Measurements from ENCODE around the gene AMZ1.
A peak's percentile ranks its signal among the peaks of the same experiment; 100 is the strongest.
"Not testable (repeated sequence)": the region's sequence is repeated elsewhere in the genome, so short reads cannot be mapped to it uniquely, and the experiment has no call there.

Gene AMZ1

DNA sequence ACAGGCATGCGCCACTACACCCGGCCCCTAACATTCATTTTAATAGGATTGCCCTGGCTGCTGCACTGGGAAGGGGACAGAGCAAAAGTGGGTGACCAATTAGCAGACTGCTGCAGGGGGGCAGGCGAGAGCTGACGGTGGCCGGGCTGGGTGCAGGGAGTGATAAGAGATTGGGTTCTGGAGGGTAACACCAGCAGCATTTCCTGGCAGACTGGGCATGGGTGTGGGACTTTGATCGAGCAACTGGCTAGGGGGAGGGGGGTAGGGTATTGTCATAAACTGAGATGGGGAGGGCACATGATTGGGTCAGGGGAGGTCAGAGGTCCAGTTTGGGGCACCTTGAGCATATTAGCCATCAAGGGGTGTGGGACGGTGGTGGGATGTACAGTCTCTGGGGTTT is 20.2 kb upstream of the AMZ1 start:
- no peak for DNase-seq (ENCODE audit: low read depth)

DNA sequence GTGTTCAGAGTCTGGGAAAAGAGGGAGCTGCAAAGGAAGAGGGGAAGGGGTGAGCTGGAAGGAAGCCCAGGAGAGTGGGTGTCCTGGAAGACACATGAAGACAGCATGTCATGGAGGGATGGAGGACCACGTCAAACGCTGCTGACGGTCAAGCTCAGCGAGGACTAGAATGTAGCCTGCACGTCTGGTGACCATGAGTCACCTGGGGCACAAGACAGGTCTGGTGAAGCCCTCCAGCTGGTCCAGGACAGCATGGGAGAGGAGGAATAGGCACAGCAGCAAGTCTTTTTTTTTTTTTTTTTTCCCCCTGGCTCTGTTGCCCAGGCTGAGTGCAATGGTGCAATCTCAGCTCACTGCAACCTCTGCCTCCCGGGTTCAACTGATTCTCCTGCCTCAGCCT is 19.6 kb upstream of the AMZ1 start:
- no peak for DNase-seq (ENCODE audit: low read depth)

DNA sequence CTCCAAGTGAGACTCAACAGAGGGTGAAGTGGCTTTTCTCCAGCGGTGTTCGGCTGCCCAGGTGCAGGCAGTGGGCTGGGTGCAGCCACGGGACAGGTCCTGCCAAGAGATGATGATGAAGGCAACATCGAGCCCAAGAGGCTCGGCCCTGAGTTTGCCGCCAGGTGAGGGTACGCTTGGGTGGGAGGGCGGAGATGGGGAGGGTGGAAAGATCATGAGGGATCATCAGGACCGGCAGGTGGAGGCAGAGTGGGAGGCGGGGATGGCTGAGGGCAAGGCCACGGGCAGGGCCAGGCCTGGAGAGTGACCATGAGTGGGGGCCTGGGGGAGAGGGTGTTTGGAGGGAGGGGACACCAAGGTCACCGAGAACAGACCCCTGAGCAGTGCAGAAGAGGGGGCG is 17.8 kb upstream of the AMZ1 start:
- DNase-seq (ENCODE audit: low read depth) = no peak

DNA sequence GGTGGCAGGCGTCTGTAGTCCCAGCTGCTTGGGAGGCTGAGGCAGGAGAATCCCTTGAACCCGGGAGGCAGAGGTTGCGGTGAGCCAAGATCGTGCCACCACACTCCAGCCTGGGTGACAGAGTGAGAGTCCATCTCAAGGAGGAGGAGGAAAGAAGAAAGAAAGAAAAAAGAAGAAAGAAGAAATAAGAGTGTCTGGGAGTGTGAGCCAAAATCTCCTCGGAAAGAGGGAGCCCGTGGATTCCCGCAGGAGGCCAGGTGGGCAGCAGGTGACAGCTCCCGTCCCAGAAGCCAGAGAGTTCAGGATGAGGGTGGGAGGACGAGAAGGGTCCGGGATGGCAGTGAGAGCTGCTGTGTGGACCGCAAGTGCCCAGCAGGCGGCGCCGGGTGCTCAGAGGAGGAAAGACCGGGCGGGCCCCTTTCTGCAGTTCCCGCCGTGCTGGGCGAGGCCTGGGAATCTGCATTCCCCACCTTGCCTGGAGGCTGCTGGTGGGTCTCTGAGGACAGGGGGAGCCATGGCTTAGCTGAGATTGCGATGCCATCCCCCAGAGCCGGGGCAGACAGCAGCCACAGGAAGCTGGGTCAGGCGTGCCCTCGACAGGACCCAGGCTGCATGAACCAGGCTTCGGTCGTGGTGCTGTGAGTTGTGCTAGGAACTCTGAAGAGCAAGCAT is 17.1 kb upstream of the AMZ1 start:
- DNase-seq (ENCODE audit: low read depth) = peak; percentile 35

DNA sequence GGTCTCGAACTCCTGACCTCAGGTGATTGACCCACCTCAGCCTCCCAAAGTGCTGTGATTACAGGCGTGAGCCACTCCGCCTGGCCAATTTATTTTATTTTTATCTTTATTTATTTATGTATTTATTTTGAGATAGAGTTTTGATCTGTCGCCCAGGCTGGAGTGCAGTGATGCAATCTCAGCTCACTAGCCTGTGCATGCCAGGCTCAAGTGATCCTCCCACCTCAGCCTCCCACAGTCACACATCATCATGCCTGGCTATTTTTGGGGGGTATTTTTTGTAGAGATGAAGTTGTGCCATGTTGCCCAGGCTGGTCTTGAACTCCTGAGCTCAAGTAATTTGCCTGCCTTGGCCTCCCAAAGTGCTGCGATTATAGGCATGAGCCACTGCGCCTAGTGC is 14.8 kb upstream of the AMZ1 start:
- not testable (repeated sequence) for DNase-seq (ENCODE audit: low read depth)

DNA sequence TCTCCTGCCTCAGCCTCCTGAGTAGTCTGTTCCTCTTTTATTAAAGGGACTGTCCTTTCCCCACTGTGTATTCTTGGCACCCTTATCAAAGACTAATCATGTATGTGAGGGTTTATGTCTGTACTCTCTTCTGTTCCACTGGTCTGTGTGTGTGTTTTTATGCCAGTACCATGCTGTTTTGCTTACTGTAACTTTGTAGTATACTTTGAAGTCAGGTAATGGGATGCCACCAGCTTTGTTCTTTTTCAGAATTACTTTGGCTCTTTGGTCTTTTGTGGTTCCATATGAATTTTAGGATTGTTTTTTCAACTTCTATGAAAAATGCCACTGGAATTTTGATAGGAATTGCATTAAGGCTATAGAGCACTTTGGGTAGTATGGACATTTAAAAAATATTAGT is 14.1 kb upstream of the AMZ1 start:
- no peak for DNase-seq (ENCODE audit: low read depth)

DNA sequence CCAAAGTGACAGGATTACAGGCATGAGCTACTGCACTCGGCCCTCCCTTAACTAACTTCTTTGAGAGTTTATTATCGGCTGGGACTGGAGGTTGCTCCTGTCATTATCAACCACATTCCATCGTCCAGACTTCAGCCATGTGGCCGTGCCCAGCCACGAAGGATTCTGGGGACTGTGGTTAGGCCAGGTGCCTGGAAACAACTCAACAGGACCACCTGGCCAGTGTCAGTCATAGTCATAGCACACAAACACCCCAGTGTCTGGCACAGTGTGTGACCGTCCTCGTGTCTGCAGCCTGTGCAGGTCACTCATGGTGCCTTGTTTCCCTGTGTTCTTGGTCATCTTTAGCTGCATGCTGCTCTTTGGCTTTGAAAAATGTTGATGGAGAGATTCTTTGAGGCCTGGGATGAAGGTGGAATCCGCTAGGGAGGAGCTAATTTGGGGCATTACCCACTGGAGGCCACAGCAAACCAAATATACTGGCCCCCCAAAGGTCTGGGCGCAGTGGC is 12.7 kb upstream of the AMZ1 start:
- no peak for DNase-seq (ENCODE audit: low read depth)

DNA sequence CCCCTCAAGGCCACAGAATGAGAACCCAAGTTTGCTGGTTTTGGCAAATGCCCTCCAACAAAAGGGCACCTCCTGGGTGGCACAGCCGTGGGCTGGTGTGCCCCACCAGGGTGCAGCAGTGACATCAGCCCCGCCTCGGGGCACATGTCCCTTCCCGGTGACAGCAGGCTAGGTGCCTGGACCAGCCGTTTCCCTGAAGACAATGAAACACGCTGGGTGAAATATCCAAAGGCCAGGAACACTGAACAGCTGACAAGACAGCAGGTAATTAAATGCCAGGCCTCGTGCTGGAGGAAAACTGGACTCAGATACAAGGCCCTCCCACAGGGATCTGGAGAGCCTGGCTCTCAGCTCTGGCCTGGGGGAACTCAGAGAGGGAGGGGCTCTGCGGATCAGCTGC is 11.4 kb upstream of the AMZ1 start:
- DNase-seq (ENCODE audit: low read depth) = not testable (repeated sequence)

DNA sequence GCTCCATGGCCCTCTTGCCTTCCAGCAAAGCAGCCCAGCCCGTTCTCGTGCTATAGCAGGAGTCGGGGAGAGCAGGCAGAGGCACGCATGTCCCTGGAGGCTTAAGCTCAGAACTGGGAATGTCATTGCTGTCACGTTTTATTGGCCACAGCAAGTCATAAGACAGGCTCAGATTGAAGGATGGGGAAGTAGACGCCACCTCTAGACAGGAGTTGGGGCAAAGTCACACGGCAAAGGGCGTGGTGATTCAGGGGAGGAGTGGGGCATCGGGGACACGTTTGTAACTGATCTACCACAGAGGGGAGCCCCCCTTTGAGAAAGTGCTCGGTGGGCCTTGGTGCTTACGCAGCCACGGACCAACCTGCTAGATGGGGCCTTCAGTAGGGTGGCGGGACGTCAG is 9.5 kb upstream of the AMZ1 start:
- DNase-seq (ENCODE audit: low read depth) = not testable (repeated sequence)

DNA sequence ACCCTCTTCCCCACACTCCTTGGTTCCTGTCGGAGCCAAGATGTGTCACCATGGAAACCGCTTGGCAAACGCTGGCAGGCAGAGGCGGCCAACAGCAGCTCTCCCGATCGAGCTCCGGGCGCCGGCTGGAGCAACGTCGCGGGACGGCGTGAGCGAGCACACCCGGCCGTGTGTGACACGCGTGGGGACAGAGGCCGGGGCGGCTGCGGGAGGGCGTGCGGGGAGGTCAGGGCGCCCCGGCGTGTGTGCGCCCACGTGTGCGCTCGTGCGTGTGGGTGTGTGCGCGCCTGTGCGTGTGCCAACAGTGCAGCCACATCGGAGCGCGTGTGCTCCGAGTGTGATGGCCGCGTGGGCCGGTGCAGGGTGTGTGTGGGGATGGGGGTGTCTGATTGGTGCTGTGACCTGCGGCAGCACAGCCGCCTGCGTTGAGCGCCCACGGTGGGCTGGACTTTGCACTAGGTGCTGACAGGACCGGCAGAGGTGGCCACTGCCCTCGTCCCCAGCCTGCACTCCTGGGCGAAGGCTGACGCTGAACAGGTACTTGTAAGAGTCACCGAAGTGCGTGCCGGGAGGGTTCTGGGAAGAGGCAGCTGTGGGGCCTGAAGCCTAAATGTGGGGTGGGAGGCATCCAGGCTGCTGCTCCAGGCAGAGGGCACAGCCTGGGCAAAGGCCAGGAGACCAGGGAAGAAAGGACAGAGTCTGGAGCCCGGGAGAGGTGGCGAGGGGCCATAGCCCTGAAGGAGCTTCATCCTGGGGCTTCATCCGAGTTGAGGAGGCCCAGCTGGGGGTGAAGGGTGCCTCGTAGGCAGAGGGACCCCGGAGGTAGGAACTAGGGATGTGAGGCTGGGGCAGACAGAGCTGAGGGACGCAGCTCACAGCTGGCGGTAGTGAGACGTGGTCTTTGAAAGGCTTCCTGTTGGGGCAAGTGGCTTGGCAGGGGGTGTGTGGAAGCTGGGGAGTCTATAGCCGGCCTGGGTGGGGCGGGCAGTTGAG is 8.6 kb upstream of the AMZ1 start:
- not testable (repeated sequence) for DNase-seq (ENCODE audit: low read depth)

DNA sequence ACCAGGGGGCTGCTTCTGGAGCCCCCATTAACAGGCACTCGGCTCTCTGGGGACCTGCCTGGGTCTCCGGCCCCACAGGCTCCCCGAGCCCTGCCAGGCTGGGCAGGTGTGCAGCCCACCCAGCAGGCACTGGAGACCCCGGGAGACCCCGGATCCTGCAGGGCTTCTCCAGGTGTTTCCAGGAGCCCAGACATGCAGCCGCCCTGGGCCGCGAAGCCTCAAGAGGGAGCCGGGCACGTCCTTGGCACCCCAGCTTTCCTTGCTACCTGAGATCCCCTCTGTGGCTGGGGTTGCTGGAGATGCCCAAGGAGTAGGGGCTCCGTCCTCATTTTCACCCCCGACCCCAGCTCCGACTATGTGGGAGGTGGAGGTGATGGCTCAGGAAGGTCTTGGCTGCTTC is 7.7 kb upstream of the AMZ1 start:
- DNase-seq (ENCODE audit: low read depth) = no peak

DNA sequence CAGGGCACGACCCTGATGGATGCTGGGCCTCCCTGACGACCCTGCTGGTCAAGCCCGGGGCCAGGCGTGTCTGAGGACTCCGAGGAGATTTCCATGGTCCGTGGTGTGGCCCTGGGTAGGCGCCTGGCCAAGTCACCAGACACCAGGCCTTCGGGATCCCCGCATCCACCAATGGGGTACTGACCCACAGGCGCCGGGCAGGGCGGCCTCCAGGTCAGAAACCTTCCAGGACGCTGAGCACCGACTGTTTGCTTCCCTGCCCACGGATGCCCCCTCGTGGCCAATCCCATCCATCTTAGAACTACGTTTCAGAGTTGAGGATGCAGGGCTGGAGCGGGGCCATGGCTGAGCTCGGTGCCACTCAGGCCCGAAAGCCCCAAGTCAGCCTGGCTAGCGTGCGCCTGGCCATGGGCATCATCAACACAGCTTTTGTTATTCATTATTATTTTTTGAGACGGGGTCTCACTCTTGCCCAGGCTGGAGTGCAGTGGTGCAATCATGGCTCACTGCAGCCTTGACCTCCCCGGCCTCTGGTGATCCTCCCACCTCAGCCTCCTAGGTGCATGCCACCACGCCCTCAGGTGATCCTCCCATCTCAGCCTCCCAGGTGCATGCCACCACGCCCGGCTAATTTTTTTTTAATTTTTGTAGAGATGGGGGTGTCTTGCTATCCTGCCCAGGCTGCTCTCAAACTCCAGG is 7.1 kb upstream of the AMZ1 start:
- peak; percentile 29 for DNase-seq (ENCODE audit: low read depth)

DNA sequence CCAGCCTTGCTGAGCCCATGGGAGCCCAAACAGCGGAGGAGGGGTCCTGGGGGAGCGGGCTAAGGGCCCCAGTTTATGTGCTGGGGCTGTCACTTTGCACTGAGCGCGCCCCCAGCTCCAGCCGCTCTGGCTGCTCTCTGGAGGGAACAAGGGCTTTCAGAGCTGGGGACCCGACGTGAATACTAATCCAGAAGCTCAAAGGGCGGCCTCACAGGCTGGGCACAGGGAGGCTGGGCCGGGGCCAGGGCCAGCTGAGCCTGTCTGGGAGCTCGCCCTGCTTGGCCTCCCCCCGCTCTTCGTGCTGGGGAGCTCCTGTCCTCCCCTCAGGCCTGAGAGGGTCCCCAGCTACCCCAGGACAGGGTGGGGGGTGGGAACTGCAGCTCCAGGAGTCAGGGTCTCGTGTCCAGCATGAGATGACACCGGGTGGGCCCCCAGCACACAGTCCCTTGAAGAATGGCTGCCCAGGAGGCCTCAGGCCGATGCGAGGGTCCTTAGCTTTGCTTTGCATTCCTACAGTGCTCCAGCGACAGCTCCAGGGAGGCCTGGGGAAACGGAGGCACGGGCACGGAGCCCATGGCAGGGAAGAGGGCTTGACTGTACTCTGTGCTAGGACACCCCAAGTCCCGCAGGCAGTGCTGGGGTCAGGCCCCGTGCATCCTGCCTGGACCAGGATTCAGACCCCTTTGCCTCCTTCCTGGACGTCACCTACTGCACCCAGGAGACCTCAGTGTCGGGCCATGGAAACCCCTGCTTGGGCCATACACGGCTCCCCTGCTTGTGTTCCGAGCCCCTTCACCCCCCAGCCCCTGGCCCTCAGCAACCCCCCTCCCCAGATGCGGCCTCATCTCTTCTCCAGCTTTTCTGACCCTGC is 5.8 kb upstream of the AMZ1 start:
- DNase-seq (ENCODE audit: low read depth) = no peak

DNA sequence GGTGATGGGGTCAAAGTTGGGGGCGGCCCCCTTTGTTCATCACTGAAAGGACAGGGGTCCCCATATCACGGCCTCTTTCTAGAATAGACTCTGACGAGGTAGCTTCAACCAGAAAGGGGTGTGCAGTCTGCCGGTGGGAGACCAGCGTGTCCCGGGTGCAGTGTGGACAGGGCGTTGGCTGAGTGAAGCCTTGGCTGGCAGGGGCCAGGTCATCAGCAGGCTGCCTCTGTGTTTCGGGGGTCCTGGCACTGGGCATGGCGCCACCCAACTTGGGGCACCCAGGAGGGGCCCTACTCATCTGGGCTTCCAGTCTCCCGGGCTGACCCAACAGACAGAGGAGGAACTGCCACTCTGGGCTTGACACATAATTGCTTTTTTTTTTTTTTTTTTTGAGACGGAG is 3.5 kb upstream of the AMZ1 start:
- DNase-seq (ENCODE audit: low read depth) = no peak

DNA sequence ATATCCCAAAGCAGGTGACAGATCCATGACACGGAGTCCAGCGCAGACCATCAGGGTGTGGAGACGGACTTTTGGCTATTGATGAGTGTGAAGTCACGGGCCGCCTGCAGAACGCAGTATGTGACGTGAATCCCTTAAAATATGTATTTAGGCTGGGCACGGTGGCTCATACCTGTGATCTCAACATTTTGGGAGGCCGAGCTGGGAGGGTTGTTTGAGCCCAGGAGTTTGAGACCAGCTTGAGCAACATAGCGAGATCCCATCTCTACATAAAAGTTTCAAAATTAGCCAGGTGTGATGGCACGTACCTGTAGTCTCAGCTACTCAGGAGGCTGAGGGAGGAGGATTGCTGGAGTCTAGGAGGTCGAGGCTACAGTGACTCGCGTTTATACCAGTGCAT is 1.9 kb upstream of the AMZ1 start:
- DNase-seq (ENCODE audit: low read depth) = no peak

DNA sequence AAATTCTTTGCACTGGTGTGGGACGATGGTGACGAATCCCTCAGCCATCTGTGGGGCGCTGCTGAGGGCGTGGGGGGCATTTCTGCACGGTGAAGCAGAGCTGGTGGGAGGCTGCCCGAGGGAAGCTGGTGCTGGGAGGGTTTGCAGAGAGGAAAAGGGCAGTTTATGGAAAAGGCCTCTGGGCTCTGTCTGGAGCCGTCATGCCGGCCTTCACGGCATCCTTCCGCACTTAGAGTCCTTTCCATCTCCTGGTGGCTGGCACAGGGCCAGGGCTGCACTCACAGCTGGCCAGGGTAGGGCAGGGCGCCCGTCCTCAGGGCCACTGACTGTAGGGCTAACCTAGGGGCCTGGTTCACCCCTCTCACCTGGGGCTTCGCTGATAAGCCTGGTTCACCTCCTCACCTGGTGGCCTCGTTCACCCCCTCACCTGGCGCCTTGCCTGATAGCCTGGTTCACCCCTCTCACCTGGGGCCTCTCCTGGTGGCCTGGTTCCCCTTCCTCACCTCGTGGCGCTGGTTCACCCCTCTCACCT is 598 bp upstream of the AMZ1 start:
- DNase-seq (ENCODE audit: low read depth) = no peak

DNA sequence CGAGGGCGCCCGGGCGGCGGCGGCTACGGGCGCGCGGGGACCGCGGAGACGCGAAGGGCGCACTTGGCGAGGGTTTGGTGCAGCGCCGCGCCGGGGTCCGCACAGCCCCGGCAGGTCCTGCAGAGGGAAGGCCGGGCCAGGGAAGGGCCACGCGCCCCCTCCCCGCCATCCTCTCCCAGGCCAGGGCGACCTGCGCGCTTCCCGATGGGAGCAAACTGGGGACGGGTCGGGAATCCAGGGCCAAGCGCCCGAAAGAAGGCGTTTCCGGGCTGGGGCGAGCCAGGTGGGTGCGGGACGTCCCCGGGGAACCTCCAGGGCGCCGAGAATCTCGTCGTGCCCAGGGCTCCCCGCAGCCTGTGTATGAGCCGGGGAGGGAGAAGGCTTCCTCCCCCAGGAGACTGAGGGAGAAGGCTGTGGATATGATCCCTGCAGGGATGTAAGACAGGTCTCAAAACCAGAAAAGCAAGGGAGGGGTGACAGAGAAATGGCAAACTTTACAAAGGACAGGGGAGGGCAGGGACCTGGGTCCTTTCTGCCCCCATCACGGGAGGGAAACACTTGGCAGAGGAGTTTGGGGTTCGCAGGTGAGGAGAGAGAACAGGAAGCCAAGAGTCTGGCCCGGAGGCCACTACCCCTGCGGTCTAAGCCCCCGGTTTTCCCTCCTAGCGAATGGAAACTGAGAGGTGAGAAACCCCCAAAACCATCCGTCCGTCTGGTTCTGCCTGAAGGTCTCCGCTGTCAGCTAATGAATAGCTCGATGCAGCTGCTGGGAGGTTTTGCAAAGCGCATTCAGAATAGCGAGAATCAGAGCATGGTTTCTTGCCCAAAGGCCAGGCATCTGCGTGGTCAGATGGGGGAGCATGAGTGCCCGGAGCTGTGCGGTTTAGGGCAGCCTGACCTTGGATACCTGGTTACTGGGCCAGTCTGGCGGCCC is 674 bp downstream of the AMZ1 start:
- DNase-seq (ENCODE audit: low read depth) = no peak

DNA sequence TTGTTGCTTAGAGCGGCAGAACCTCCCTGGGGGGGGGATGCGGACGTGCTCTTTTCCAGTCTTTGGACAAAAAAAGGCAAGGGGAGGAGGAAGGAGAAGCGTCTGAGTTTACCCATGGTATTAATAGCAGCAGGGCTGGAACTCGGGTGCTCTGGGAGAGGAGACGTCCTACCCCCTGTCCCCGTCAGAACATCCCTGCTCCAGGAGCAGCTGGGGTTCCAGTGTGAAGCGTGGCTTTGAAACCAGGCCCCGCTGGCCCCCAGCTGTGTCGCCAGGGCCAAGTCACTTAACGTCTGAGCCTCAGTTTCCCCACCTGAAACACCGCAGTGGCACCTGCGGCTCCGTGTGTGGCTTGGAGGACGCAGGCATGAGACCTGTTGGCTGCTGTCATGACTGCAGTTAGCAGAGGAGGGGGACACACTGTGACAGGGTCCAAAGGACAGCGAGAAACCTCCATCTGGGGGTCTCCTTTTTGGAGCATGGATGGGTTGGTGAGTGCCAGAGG is 1.4 kb downstream of the AMZ1 start:
- no peak for DNase-seq (ENCODE audit: low read depth)

DNA sequence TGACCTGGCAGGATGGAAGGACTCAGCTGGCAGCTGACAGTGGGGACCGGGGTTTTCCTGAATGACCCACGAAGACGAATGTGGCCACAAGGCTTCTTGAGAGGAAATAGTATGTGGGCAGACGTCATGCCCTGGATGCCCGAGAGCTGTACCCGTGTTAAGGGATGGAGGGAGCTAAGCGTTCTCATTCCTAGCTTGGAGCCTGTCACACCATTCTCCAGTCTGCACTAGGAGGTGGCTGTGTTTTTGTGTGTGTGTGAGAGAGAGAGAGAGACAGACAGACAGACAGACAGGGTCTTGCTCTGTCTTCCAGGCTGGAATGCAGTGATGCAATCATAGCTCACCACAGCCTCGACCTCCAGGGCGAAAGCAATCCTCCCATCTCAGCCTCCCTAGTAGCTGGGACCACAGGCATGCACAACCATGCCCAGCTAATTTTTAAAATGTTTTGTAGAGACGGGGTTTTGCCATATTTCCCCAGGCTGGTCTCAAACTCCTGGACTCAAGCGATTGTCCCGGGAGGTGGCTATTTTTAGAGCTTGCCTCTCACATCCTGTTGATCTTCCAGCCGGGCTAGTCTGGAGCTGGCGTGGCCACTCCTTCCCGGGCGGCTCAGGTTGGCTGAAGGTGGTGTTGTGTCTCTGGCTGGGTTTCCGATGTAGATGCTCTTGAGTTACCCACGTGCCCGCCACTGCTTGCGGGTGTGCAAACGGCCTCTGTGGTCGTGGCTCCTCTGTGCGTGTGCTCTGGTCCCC is 2.1 kb downstream of the AMZ1 start:
- DNase-seq (ENCODE audit: low read depth) = no peak

Data from stimulated activated CD8-positive, alpha-beta memory T cell treated with anti-CD3 and anti-CD28 coated beads, Interleukin-7, amount 100 ng/mL, for 24 hours (primary cell).